Upper lobe of right lung (tissue), 1 donor: ENCODE measurements around the gene HIGD1B. TPM values are rescaled to one million over a fixed set of nuclear protein-coding genes. Genes with fewer than 3 reads are reported as not detected.

ENCODE experiments used
- ATAC-seq: fragments of 200-7000 bp; cut with Tn5 transposase; one replicate; pipeline ENCODE4 v1.9.1; 2020; ENCODE audit warnings: mild to moderate bottlenecking, moderate library complexity
- DNase-seq: peaks from one replicate; pipeline ENCODE4 v3.0.0-alpha.2; 2020
- H3K27ac ChIP-seq: fragments of 200-600 bp; one replicate; pipeline ENCODE4 v1.8.0; 2022
- H3K27me3 ChIP-seq: fragments of 200-600 bp; one replicate; pipeline ENCODE4 v1.8.0; 2022; ENCODE audit warnings: mild to moderate bottlenecking
- H3K36me3 ChIP-seq: fragments of 200-600 bp; one replicate; pipeline ENCODE4 v1.8.0; 2022
- H3K4me1 ChIP-seq: fragments of 200-600 bp; one replicate; pipeline ENCODE4 v1.8.0; 2022
- H3K4me3 ChIP-seq: fragments of 200-600 bp; one replicate; pipeline ENCODE4 v1.8.0; 2022; ENCODE audit warnings: mild to moderate bottlenecking
- H3K9me3 ChIP-seq: fragments of 200-600 bp; one replicate; pipeline ENCODE4 v1.8.0; 2022
- CTCF ChIP-seq: fragments of 200-600 bp; IDR thresholded peaks from one replicate; pipeline ENCODE4 v1.8.0; 2022; ENCODE audit warnings: antibody characterized with exemption
- intact Hi-C: fragments of 100-400 bp; cut with DNase I; formaldehyde crosslinking; loops from one replicate; pipeline ENCODE4 v1.11.0; 2022
- total RNA-seq: library from RNA; stranded (reverse); fragmentation: NEBNext Ultra II Directional; extraction: Animal tissue kit (Norgen Biotek cat#: 25700); gene quantifications from one replicate; pipeline ENCODE4 v1.2.1, GENCODE V29; 2021
- donor health status: DM: no; HTN: yes; CAD: no; lungs with severe emphysema.

Gene HIGD1B
- total RNA-seq, 1 donor from 2014 or later = 36.4 TPM

- DNase-seq = no peak
- no peak overlapping the region for H3K4me3 ChIP-seq
- no peaks in the 10 kb centered on the region for H3K9me3 ChIP-seq
- H3K27me3 ChIP-seq = no peaks in the 10 kb centered on the region
- intact Hi-C loops = loop anchor here (5.0 kb wide), 1 partner anchor 88 kb away; no protein-coding TSS in a partner anchor
- H3K4me1 ChIP-seq = no peaks in the 10 kb centered on the region
- no peak for TF ChIP-seq CTCF
- no peak overlapping the region for H3K27ac ChIP-seq
- no peak for ATAC-seq
- peaks cover 92% of the 10 kb centered on the region for H3K36me3 ChIP-seq
Observed at GRCh38 chr17:44864831-44865230, 17.1 kb downstream of the HIGD1B start.

GRCh38 chr17:44865231-44865660 is 17.6 kb downstream of the HIGD1B start:
- intact Hi-C loops = loop anchor here (5.0 kb wide), 1 partner anchor 88 kb away; no protein-coding TSS in a partner anchor
- H3K36me3 ChIP-seq = peaks cover 92% of the 10 kb centered on the region
- H3K27me3 ChIP-seq = no peaks in the 10 kb centered on the region
- TF ChIP-seq CTCF = peak; percentile 89
- H3K27ac ChIP-seq = no peak overlapping the region
- no peaks in the 10 kb centered on the region for H3K4me1 ChIP-seq
- no peak for DNase-seq
- ATAC-seq = peak; percentile 86
- H3K4me3 ChIP-seq = no peak overlapping the region
- no peaks in the 10 kb centered on the region for H3K9me3 ChIP-seq

- DNase-seq = no peak
- Histone ChIP-seq H3K36me3 (peaks cover 92% of the 10 kb centered on the region), H3K9me3 (no peaks in the 10 kb centered on the region), H3K27me3 (no peaks in the 10 kb centered on the region), H3K4me1 (no peaks in the 10 kb centered on the region), H3K27ac (no peak overlapping the region), H3K4me3 (no peak overlapping the region)
- ATAC-seq = no peak
- TF ChIP-seq CTCF = no peak
- intact Hi-C loops = loop anchor here (5.0 kb wide), 1 partner anchor 89 kb away; no protein-coding TSS in a partner anchor
Observed at GRCh38 chr17:44865931-44866330, 18.2 kb downstream of the HIGD1B start.

- H3K27ac ChIP-seq = no peak overlapping the region
- DNase-seq (no peak), ATAC-seq (no peak)
- no peaks in the 10 kb centered on the region for H3K4me1 ChIP-seq
- H3K9me3 ChIP-seq = no peaks in the 10 kb centered on the region
- H3K4me3 ChIP-seq = no peak overlapping the region
- H3K36me3 ChIP-seq = peaks cover 92% of the 10 kb centered on the region
- intact Hi-C loops = loop anchor here (5.0 kb wide), 1 partner anchor 91 kb away; no protein-coding TSS in a partner anchor
- TF ChIP-seq CTCF = no peak
- H3K27me3 ChIP-seq = no peaks in the 10 kb centered on the region
Observed at GRCh38 chr17:44867841-44868240, 20.2 kb downstream of the HIGD1B start.

GRCh38 chr17:44871556-44871955 is 23.9 kb downstream of the HIGD1B start:
- Histone ChIP-seq H3K4me1 (no peaks in the 10 kb centered on the region), H3K36me3 (peaks cover 97% of the 10 kb centered on the region), H3K9me3 (no peaks in the 10 kb centered on the region), H3K4me3 (no peak overlapping the region), H3K27ac (no peak overlapping the region), H3K27me3 (no peaks in the 10 kb centered on the region)
- intact Hi-C loops = no loop called here
- ATAC-seq (no peak), DNase-seq (no peak)
- no peak for TF ChIP-seq CTCF
